DOHH2 (cell line): Measurements from ENCODE around the gene ZNF367.

ENCODE experiments used
- EZH2phosphoT487 ChIP-seq: fragments of 200-600 bp; sonication (generic); IDR thresholded peaks from 2 replicates; pipeline ENCODE4 v1.6.1; 2017; ENCODE audit warnings: borderline replicate concordance, mild to moderate bottlenecking, antibody characterized with exemption, low read length, moderate library complexity, mixed read lengths
- TF ChIP-seq, protein P1 (sequence below): fragments of 200-600 bp; sonication (generic); IDR thresholded peaks from one replicate; pipeline ENCODE4 v1.5.1; 2014; ENCODE audit warnings: antibody characterized with exemption, mild to moderate bottlenecking, low read depth, low read length; ENCODE audit not compliant: poor library complexity, severe bottlenecking

DNA sequence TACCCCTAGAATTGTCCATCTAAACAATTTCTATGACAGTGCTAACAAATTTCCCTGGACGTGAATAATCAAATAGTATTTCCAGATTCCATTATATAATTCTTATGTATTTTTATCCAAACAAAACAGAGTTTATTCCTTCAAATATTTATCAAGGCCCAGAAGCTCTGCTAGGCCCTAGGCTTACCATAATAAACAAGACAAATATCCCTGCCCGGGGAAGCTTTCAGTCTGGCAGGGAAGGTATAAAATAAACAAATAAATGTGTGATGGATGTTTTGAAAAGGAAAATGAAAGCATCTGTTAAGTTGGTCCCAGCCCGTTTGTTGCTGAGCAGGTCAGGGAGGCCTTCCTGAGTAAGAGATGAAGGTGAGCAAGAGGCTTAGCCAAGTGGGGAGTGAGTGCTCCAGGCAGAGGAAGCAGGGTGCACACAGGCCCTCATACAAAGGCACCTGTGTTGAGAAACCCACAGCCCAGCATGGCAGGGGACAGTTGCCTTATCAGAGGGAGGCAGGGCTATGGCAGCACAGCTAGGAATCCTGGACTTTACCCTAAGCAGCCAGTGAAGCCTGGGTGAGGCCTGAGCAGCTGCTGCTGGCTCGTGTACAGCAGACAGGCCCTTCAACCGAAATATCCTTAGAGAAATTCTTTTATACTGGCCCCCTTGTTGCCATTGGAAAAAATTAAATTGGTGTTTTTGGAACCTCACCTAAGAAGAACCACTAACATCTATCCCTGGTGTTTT lies 27.0 kb downstream of the ZNF367 start:
- TF ChIP-seq, protein P1, sequence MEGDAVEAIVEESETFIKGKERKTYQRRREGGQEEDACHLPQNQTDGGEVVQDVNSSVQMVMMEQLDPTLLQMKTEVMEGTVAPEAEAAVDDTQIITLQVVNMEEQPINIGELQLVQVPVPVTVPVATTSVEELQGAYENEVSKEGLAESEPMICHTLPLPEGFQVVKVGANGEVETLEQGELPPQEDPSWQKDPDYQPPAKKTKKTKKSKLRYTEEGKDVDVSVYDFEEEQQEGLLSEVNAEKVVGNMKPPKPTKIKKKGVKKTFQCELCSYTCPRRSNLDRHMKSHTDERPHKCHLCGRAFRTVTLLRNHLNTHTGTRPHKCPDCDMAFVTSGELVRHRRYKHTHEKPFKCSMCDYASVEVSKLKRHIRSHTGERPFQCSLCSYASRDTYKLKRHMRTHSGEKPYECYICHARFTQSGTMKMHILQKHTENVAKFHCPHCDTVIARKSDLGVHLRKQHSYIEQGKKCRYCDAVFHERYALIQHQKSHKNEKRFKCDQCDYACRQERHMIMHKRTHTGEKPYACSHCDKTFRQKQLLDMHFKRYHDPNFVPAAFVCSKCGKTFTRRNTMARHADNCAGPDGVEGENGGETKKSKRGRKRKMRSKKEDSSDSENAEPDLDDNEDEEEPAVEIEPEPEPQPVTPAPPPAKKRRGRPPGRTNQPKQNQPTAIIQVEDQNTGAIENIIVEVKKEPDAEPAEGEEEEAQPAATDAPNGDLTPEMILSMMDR, result no peak
- TF ChIP-seq EZH2phosphoT487, result no peak
